Skin of body (tissue), 2 donors: ENCODE data around the gene KRTAP2-2. TPM values are rescaled to one million over a fixed set of nuclear protein-coding genes. Genes with fewer than 3 reads are reported as not detected.
"Not testable (repeated sequence)": the region's sequence is repeated elsewhere in the genome, so short reads cannot be mapped to it uniquely, and the experiment has no call there.

Source experiments
- DNase-seq: peaks from one replicate; lab custom pipeline; 2025; lab: John Stamatoyannopoulos, UW
- total RNA-seq: library from RNA; depleted of rRNA; stranded (reverse); fragments of >200 nt; gene quantifications from one replicate; pipeline ENCODE4 v1.2.3, GENCODE V29; 2014

Gene KRTAP2-2
- total RNA-seq, 1 donor from 2014 or later = 6.5 TPM

DNA sequence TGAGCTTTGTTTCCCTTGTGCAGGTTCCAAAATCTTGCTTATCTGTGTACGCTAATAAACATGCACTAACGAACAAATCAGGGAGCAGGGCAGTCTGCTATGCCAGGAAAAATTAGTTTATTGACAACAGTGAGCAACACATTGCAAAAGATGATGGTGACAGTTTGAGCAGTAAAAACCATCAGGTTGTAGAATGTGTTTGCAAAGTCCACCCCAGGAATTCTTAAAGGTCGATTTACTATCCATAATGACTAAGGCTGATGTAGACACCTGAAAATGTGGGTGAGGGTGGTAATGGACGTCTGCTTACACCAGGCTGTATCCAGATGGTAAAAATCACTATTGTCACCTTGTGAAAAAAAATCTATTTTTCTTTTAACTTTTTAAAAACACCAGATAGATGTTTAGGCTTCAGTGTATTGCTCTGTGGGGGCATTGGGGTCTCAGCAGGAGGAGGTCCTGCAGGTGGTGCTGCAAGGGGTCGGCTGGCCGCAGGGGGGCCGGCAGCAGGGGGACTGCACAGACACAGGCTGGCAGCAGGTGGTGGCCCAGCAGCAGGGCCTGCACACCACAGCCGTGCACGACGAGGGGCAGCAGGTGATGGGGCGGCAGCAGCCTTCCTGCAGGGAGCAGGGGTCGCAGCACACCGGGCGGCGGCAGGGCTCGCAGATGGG is 10.1 kb upstream of the KRTAP2-2 start:
- DNase-seq = not testable (repeated sequence)

DNA sequence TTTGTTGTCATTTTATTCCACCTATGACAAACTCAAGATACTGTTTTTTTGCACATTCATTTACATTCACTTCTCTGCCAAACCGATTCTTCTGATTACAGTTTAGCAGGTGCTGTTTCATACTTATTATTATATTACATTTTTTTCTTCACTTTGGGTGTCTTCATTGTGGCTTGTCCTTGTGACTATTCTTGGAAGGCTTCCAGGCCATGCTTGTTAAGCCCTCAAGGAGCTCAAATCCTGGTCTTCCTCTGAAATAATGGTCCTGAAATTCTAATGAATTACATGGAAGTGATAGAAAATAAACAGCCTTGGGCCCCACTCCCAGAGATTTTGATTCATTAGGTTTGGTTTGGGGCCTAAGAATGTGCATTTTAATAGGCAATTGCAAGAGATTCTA is 9.3 kb upstream of the KRTAP2-2 start:
- no peak for DNase-seq

GRCh38 chr17:41063449-41063848 is 8.4 kb upstream of the KRTAP2-2 start:
- DNase-seq = no peak

- no peak for DNase-seq
Measured at GRCh38 chr17:41061964-41062363, 6.9 kb upstream of the KRTAP2-2 start.

- DNase-seq = no peak
Measured at GRCh38 chr17:41060052-41060604, 5.1 kb upstream of the KRTAP2-2 start, which contains the start of gene KRTAP2-3. KRTAP2-3 (minus strand) TSS chr17:41060114; CDS start chr17:41060050, 64 bp downstream.

DNA sequence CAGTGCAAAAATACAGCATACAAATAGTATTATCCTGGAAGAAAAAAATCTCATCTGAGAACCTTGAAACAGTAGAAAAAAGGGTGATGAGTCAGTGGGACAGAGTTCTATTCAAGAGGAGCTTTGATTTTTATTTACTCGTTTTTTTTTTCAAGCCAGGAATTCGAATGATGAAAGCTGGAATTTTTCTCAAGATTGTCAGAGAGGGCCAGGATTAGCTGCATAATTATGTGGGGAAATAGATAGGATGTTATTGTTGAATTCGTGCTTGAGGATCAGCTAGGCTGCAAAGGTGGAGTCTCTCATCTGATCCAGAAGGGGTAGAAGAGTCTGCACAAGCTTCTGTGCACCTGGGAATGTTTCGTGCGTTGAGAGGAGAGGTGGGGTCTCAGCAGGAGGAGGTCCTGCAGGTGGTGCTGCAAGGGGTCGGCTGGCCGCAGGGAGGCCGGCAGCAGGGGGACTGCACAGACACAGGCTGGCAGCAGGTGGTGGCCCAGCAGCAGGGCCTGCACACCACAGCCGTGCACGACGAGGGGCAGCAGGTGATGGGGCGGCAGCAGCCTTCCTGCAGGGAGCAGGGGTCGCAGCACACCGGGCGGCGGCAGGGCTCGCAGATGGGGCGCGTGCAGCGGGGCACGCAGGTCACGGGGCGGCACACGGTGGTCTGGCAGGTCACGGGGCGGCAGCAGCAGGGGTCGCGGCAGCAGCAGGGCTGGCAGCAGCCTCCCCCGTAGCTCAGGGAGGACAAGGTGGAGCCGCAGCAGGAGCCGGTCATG is 4.4 kb upstream of the KRTAP2-2 start:
- DNase-seq = not testable (repeated sequence)

GRCh38 chr17:41058741-41059140 is 3.7 kb upstream of the KRTAP2-2 start:
- DNase-seq = no peak

DNA sequence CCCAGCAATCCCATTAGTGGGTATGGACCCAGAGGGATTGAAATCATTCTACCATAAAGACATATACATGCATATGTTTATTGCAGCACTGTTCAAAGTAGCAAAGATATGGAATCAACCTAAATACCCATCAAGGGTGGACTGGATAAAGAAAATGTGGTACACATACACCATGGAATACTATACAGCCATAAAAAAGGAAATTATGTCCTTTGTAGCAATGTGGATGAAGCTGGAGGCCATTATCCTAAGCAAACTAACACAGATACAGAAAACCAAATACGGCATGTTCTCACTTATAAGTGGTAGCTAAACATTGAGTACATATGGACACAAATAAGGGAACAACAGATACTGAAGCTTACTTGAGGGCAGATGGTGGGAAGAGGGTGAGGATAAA is 2.5 kb upstream of the KRTAP2-2 start:
- DNase-seq = no peak

DNA sequence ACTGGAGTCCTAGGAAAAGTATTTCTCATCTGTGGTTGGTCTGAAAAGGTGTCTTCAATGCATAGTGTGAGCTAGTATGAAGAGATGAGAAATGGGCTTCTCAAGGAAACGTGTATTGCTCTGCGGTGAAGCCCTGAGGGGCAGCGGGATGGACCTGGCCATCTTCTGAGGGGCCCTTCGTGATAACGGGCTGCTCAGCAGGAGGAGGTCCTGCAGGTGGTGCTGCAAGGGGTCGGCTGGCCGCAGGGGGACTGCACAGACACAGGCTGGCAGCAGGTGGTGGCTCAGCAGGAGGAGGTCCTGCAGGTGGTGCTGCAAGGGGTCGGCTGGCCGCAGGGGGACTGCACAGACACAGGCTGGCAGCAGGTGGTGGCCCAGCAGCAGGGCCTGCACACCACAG is 474 bp downstream of the KRTAP2-2 start:
- DNase-seq = not testable (repeated sequence)

DNA sequence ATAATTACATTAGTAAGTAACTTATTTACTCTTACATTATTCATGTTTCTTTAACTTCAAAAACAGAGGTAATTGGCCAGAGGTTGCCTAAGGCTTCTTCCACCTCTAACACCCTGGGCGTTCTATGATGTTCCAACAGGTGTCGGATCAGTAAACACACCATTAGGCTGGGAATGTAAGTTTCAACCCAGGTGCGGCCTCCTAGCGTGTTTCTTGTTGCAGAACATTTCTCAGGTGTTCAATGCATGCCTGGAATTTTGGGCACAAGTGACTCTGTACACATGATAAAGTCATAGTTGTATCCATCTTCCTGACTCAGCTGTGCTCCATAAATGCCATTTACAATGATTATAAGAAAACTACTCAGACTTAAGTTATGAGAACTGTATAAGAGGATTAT is 1.0 kb downstream of the KRTAP2-2 start:
- DNase-seq = no peak

GRCh38 chr17:41052566-41052965 is 2.5 kb downstream of the KRTAP2-2 start:
- DNase-seq = no peak

- no peak for DNase-seq
Measured at GRCh38 chr17:41049110-41049509, 5.9 kb downstream of the KRTAP2-2 start.

DNA sequence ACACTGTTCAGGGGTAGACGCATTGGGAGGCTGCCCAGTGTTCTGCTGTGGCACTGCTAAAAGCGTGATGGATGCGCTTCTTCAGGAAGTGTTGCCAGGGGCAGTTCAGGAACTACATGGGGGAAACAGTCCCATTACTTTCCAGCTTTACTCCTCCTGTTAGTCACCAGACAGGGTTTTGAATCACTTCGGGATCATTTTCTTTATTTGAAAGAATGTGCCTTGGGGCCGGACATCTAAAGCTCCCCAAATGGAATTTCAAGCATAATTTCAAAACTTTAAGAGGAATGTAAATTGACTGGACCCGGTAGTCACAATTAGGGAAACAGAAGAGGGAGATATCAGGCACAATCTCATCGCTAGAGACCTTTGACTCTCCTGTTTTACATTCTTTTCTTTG is 6.6 kb downstream of the KRTAP2-2 start:
- DNase-seq = no peak

- not testable (repeated sequence) for DNase-seq
Measured at GRCh38 chr17:41046735-41047465, 8.1 kb downstream of the KRTAP2-2 start, which contains the start of gene KRTAP2-1. KRTAP2-1 (minus strand) TSS chr17:41047316; CDS start chr17:41047267, 49 bp downstream.

- no peak for DNase-seq
Measured at GRCh38 chr17:41042953-41043352, 12.1 kb downstream of the KRTAP2-2 start.

GRCh38 chr17:41040783-41041571 is 14.1 kb downstream of the KRTAP2-2 start, which contains the start of gene KRTAP1-1:
KRTAP1-1 (minus strand) TSS chr17:41041450; CDS start chr17:41041397, 53 bp downstream.
- not testable (repeated sequence) for DNase-seq

DNA sequence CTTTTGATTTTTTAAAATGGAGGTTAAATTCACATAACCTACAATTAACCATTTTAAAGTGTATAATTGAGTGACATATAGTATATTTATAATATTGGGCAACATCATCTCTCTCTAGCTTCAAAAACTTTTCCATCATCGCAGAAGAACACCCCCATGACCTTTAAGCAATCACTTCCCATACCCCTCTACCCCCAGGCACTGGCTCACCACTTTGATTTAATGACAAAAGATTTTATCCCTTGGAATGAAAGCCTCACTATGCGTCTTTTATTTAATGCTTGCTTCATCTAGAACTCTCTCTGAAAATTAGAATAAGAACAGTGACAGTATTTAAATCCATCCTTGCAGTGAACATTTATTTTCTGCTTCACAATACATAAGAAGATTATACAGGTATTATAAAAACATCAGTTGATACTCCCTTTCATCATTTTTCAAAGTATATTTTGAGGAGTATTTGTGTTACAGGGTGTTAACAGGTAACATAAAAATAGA is 17.1 kb downstream of the KRTAP2-2 start:
- DNase-seq = no peak

DNA sequence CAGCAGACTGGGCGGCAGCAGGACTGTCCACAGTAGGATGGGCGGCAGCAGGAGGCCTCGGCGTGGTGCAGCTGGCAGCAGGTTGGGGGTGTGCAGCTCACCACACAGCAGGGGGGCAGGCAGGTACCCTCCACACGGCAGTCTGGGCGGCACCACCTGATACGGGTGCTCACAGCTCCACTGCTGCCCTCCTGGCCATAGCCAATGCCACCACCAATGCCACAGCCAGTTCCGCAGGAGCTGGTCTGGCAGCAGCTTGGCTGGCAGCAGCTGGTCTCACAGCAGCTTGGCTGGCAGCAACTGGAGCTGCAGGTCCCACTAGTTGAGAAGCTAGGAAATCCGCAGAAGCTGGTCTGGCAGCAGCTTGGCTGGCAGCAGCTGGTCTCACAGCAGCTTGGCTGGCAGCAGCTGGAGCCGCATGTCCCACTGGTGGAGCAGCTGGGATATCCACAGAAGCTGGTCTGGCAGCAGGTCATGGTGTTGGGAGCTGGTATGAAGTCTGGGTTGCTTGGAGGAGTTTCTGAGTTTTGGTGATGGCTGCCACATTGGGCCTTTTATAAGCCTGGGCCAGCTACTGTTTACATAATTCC is 20.6 kb downstream of the KRTAP2-2 start, which contains the start of gene KRTAP1-3:
Gene KRTAP1-3 (minus strand): TSS at position 529 of the 590 bp plus-strand sequence. CDS start 53 bp downstream, at position 476.
- not testable (repeated sequence) for DNase-seq

- DNase-seq = no peak
Measured at GRCh38 chr17:41029633-41030245, 25.3 kb downstream of the KRTAP2-2 start, which contains the start of gene KRTAP1-4. KRTAP1-4 (minus strand) TSS chr17:41030195; CDS start chr17:41030078, 117 bp downstream.
